Naive thymus-derived CD8-positive, alpha-beta T cell (primary cell): ENCODE data around the gene CAMTA1. TPM values are rescaled to one million over a fixed set of nuclear protein-coding genes. Genes with fewer than 3 reads are reported as not detected.
"Not testable (repeated sequence)": the region's sequence is repeated elsewhere in the genome, so short reads cannot be mapped to it uniquely, and the experiment has no call there.

ENCODE experiments used
- ATAC-seq, 2 donors: fragments of 150-1000 bp; cut with Tn5 transposase in 1 of 2; sonication (Bioruptor Pico), chemical (Tn5 transposase) in 1 of 2; 1 replicate in 1 of 2; 2 replicates in 1 of 2; pipeline ENCODE4 v1.10.0; 2021; ENCODE audit warnings: mild to moderate bottlenecking in 2 of 2, moderate library complexity in 2 of 2
- POLR2A ChIA-PET: fragments of 350-600 bp; sonication (Branson Sonifier 250); formaldehyde crosslinking; loops from one replicate; lab custom pipeline; 2021; ENCODE audit warnings: antibody characterized with exemption; lab: Charles Lee
- DNase-seq, 10 donors: peaks; one replicate each; pipeline versions ENCODE4 v3.0.0 to v3.0.0-alpha.2; 2020 to 2022
- H3K27ac Mint-ChIP-seq, 10 donors: one replicate each; pipeline ENCODE4 v1.8.0; 2020 to 2022; ENCODE audit warnings: mild to moderate bottlenecking in 10 of 10, mixed read lengths in 10 of 10, moderate library complexity in 4 of 10, inconsistent platforms in 1 of 10
- H3K27me3 Mint-ChIP-seq, 5 donors: one replicate each; pipeline ENCODE4 v1.8.0; 2021 to 2022; ENCODE audit warnings: mixed read lengths in 5 of 5
- H3K36me3 Mint-ChIP-seq, 3 donors: one replicate each; pipeline ENCODE4 v1.8.0; 2020 to 2022; ENCODE audit warnings: mixed read lengths in 3 of 3, mild to moderate bottlenecking in 2 of 3, inconsistent platforms in 1 of 3
- H3K4me1 Mint-ChIP-seq, 4 donors: one replicate each; pipeline ENCODE4 v1.8.0; 2021 to 2022; ENCODE audit warnings: mixed read lengths in 4 of 4
- H3K4me3 Mint-ChIP-seq, 10 donors: one replicate each; pipeline ENCODE4 v1.8.0; 2020 to 2022; ENCODE audit warnings: mild to moderate bottlenecking in 10 of 10, mixed read lengths in 10 of 10, moderate library complexity in 6 of 10, inconsistent platforms in 1 of 10
- H3K9me3 Mint-ChIP-seq, 9 donors: one replicate each; pipeline ENCODE4 v1.8.0; 2020 to 2022; ENCODE audit warnings: mixed read lengths in 9 of 9, mild to moderate bottlenecking in 3 of 9, inconsistent platforms in 1 of 9, moderate library complexity in 1 of 9
- polyA plus RNA-seq, 3 donors: library from polyadenylated mRNA; unstranded; fragments of 300-500 nt; fragmentation: Illumina TruSeq; gene quantifications; one replicate each; pipeline ENCODE4 v1.2.3, GENCODE V29; 2021
- total RNA-seq, 8 experiments: library from RNA in 2 of 8; stranded (reverse) in 2 of 8; gene quantifications; one replicate each; pipeline ENCODE4 v1.2.3 and lab custom pipeline; 2021 to 2026

CAMTA1 gene
- total and polyA plus RNA-seq, 5 experiments from 2014 or later: 32.6 to 78.3 (median 47.3) TPM

DNA sequence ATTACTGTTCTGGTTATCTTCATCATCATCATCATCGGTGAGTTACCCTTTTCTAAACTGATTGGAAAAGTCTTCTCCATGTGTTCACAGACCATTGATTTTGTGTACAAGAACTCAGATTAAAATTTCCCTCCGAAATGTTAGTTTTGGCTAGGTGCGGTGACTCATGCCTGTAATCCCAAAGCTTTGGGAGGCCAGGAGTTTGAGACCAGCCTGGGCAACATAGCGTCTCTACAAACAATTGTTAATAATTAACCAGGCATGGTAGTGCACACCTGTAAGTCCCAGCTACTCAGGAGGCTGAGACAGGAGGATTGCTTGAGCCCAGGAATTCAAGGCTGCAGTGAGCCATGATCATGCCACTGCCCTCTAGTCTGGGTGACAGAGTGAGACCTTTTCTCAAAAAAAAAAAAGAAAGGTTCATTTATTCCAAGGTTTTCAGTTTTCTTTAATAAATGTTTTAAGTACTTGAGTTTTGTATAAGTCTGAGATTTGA is 992.9 kb downstream of the CAMTA1 start:
- Mint-ChIP-seq H3K9me3 (no peaks in the 10 kb centered on the region), H3K36me3 (peaks cover 0 to 63% (median 3%) of the 10 kb centered on the region in 3 donors), H3K4me1 (peaks cover 18 to 47% (median 40%) of the 10 kb centered on the region in 4 donors), H3K27ac (no peak overlapping the region), H3K27me3 (no peaks in the 10 kb centered on the region), H3K4me3 (no peak overlapping the region)
- POLR2A ChIA-PET: no interaction called here
- ATAC-seq (no peak), DNase-seq (no peak)

GRCh38 chr1:7780976-7781375 is 995.7 kb downstream of the CAMTA1 start:
- no peak for DNase-seq
- Mint-ChIP-seq H3K9me3 (no peaks in the 10 kb centered on the region), H3K4me3 (peak overlapping the region in 1 of 10 donors; percentile 78), H3K27ac (peak overlapping the region in 4 of 10 donors; percentile 8 to 87 (median 68)), H3K27me3 (no peaks in the 10 kb centered on the region), H3K36me3 (peaks cover 0 to 40% (median 8%) of the 10 kb centered on the region in 3 donors), H3K4me1 (peaks cover 12 to 33% (median 27%) of the 10 kb centered on the region in 4 donors)
- ATAC-seq: no peak
- POLR2A ChIA-PET: no interaction called here

- H3K27ac Mint-ChIP-seq: peak overlapping the region in 9 of 10 donors; percentile 22 to 92 (median 71)
- H3K9me3 Mint-ChIP-seq: no peaks in the 10 kb centered on the region
- ATAC-seq: no peak
- no peak for DNase-seq
- no peaks in the 10 kb centered on the region for H3K27me3 Mint-ChIP-seq
- peaks cover 0 to 36% (median 8%) of the 10 kb centered on the region in 3 donors for H3K36me3 Mint-ChIP-seq
- POLR2A ChIA-PET: interaction anchor here (1.7 kb wide), 1 partner anchor 10 kb away, joined by 7 read pairs; the partner anchor contains the start of gene VAMP3
- peaks cover 12 to 36% (median 27%) of the 10 kb centered on the region in 4 donors for H3K4me1 Mint-ChIP-seq
- peak overlapping the region; percentile 43 to 87 (median 80) for H3K4me3 Mint-ChIP-seq
These were observed 996.2 kb downstream of the CAMTA1 start for GRCh38 chr1:7781501-7781900.

- DNase-seq (peak in 5 of 10 donors; percentile 10 to 35 (median 15)), ATAC-seq (no peak)
- peak overlapping the region; percentile 62 to 87 (median 82) for H3K4me3 Mint-ChIP-seq
- no peaks in the 10 kb centered on the region for H3K9me3 Mint-ChIP-seq
- H3K27me3 Mint-ChIP-seq: no peaks in the 10 kb centered on the region
- H3K27ac Mint-ChIP-seq: peak overlapping the region; percentile 33 to 92 (median 86)
- POLR2A ChIA-PET: interaction anchor here (1.7 kb wide), 1 partner anchor 11 kb away, joined by 7 read pairs; the partner anchor contains the start of gene VAMP3
- peaks cover 0 to 32% (median 6%) of the 10 kb centered on the region in 3 donors for H3K36me3 Mint-ChIP-seq
- H3K4me1 Mint-ChIP-seq: peaks cover 12 to 38% (median 27%) of the 10 kb centered on the region in 4 donors
These were observed 996.8 kb downstream of the CAMTA1 start for GRCh38 chr1:7781923-7782495.

DNA sequence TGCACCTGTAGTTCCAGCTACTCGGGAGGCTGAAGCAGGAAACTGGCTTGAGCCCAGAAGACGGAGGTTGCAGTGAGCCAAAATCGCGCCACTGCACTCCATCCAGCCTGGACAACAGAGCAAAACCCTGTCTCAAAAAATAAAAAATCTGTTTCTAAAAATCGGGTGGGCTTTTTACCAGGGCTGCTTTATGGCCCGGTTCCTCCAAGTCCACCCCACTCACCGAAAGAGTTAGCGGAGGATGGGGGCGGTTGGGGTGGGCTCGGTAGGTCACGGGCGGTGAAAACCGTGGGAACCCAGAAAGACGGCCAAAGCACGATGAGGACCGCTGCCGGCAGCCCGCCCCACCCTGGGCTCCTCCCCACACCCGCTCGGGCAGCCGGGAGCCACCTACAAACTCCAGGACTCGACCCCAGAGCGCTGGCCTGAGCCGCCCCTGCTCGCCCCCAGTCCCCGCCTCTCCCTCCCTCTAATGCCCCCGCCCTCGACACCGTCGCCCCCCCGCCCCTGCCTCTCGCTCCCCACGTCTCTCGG is 998.0 kb downstream of the CAMTA1 start:
- ATAC-seq: peak in 1 of 2 donors; percentile 26
- Mint-ChIP-seq H3K27me3 (no peaks in the 10 kb centered on the region), H3K4me1 (peaks cover 12 to 38% (median 27%) of the 10 kb centered on the region in 4 donors), H3K27ac (peak overlapping the region in 9 of 10 donors; percentile 35 to 92 (median 86)), H3K9me3 (no peaks in the 10 kb centered on the region), H3K36me3 (peaks cover 0 to 22% (median 11%) of the 10 kb centered on the region in 3 donors), H3K4me3 (peak overlapping the region; percentile 49 to 86 (median 80))
- peak in 1 of 10 donors; percentile 25 for DNase-seq
- POLR2A ChIA-PET: interaction anchor here (1.0 to 1.7 kb wide), 3 partner anchors 9 to 12 kb away, joined by 5 to 7 read pairs (median 5); partner anchors contain the start of gene VAMP3

DNA sequence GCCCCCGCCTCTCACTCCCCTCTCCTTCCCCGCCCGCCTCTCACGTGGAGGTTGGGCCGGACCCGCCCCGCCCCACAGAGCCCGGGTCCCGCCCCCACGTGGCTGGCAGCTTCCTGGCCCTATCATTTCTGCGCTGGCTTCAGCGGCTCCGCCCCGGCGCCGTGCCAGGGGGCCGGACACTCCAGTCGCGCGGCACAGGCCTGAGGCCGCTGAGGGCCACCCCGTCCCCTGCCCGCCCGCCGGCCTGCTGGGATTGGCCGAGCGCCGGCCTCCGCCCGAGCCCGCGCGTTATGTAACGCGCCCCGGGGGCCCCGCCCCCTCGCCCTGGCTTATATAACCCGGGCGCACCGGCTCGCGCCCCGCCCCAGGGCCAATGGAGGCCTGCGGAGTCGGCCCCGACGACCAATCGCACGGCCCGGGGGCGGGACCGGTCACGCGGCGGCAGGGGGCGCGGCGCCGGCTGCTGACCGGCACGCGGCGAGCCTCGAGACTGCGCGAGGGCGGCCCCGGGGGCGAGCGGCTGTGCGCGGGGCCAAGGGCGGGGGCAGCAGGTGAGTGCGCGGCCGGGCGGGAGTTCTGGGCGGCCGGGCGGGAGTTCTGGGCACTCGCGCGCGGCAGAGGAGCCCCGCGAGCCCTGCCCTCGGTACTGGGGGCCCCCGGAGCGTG is 998.7 kb downstream of the CAMTA1 start, which contains the start of gene PER3:
Gene PER3 (plus strand): TSS at position 466 of the 666 bp plus-strand sequence. CDS start 587 bp downstream, outside the sequence.
- POLR2A ChIA-PET: interaction anchor here (1.0 to 1.3 kb wide), 3 partner anchors 10 to 12 kb away, joined by 3 to 5 read pairs (median 5); partner anchors contain the start of gene VAMP3
- H3K36me3 Mint-ChIP-seq: peaks cover 0 to 24% (median 17%) of the 10 kb centered on the region in 3 donors
- DNase-seq (peak; percentile 84 to 97 (median 92)), ATAC-seq (peak; percentile 87 to 91)
- H3K4me1 Mint-ChIP-seq: peaks cover 12 to 38% (median 27%) of the 10 kb centered on the region in 4 donors
- H3K27ac Mint-ChIP-seq: peak within 1 kb of the TSS in 9 of 10 donors; percentile 35 to 92 (median 86)
- H3K4me3 Mint-ChIP-seq: peak within 1 kb of the TSS; percentile 66 to 86 (median 80)
- H3K27me3 Mint-ChIP-seq: no peaks in the 10 kb centered on the region
- no peaks in the 10 kb centered on the region for H3K9me3 Mint-ChIP-seq

- no peaks in the 10 kb centered on the region for H3K27me3 Mint-ChIP-seq
- POLR2A ChIA-PET: interaction anchor here (1.3 kb wide), 1 partner anchor 11 kb away, joined by 3 read pairs; no protein-coding TSS in a partner anchor
- peaks cover 0 to 4% (median under 1%) of the 10 kb centered on the region in 9 donors for H3K9me3 Mint-ChIP-seq
- peaks cover 5 to 27% (median 23%) of the 10 kb centered on the region in 3 donors for H3K36me3 Mint-ChIP-seq
- peaks cover 12 to 38% (median 27%) of the 10 kb centered on the region in 4 donors for H3K4me1 Mint-ChIP-seq
- peak overlapping the region in 9 of 10 donors; percentile 59 to 82 (median 65) for H3K4me3 Mint-ChIP-seq
- ATAC-seq (no peak), DNase-seq (peak in 2 of 10 donors; percentile 6)
- peak overlapping the region in 9 of 10 donors; percentile 9 to 86 (median 62) for H3K27ac Mint-ChIP-seq
These were observed 999.3 kb downstream of the CAMTA1 start for GRCh38 chr1:7784492-7785071.

- POLR2A ChIA-PET: interaction anchor here (1.3 kb wide), 1 partner anchor 12 kb away, joined by 3 read pairs; no protein-coding TSS in a partner anchor
- DNase-seq: no peak
- peaks cover 10 to 28% (median 27%) of the 10 kb centered on the region in 3 donors for H3K36me3 Mint-ChIP-seq
- H3K9me3 Mint-ChIP-seq: peaks cover 0 to 10% (median 5%) of the 10 kb centered on the region in 9 donors
- peaks cover 12 to 38% (median 27%) of the 10 kb centered on the region in 4 donors for H3K4me1 Mint-ChIP-seq
- peak overlapping the region in 9 of 10 donors; percentile 7 to 86 (median 62) for H3K27ac Mint-ChIP-seq
- H3K27me3 Mint-ChIP-seq: no peaks in the 10 kb centered on the region
- ATAC-seq: no peak
- H3K4me3 Mint-ChIP-seq: peak overlapping the region in 9 of 10 donors; percentile 56 to 82 (median 65)
These were observed 999.9 kb downstream of the CAMTA1 start for GRCh38 chr1:7785108-7785507.

DNA sequence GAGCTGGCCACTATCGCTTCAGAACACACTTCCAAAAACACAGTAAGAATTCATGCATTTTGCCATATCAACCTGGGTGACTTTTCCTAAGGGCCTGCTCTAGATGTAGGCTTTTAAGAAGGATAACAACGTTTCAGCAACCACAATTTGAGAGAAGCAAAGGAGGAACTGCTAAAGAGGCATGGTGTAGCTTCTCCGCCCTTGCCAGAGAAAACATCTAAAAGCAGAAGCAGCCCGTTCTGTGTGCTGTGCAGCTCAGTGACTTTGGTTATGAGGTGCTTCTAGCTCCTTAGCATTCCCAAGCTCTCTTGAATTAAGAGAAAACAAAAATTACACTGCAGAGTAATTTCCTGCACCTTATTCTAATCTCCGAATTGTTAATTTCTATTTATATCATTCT is 1001.5 kb downstream of the CAMTA1 start:
- Mint-ChIP-seq H3K4me3 (no peak overlapping the region), H3K27ac (peak overlapping the region in 1 of 10 donors; percentile 48), H3K36me3 (peaks cover 26 to 43% (median 36%) of the 10 kb centered on the region in 3 donors), H3K9me3 (peaks cover 0 to 23% (median 16%) of the 10 kb centered on the region in 9 donors), H3K27me3 (no peaks in the 10 kb centered on the region), H3K4me1 (peaks cover 7 to 28% (median 18%) of the 10 kb centered on the region in 4 donors)
- POLR2A ChIA-PET: no interaction called here
- DNase-seq: no peak
- ATAC-seq: no peak

GRCh38 chr1:7789828-7790227 is 1004.6 kb downstream of the CAMTA1 start:
- POLR2A ChIA-PET: no interaction called here
- Mint-ChIP-seq H3K27ac (no peak overlapping the region), H3K4me3 (no peak overlapping the region), H3K27me3 (no peaks in the 10 kb centered on the region), H3K9me3 (peaks cover 0 to 26% (median 18%) of the 10 kb centered on the region in 9 donors), H3K36me3 (peaks cover 27 to 49% (median 39%) of the 10 kb centered on the region in 3 donors), H3K4me1 (peaks cover 0 to 13% (median 4%) of the 10 kb centered on the region in 4 donors)
- no peak for ATAC-seq
- DNase-seq: no peak

DNA sequence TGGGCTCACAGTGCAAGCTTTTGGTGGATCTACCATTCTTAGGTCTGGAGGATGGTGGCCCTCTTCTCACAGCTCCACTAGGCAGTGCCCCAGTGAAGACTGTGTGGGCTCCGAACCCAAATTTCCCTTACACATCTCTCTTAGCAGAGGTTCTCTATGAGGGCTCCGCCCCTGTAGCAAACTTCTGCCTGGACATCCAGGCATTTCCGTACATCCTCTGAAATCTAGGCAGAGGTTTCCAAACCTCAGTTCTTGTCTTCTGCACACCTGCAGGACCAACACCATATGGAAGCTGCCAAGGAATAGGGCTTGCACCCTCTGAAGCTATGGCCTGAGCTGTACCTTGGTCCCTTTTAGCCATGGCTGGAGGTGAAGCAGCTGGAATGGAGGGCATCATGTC is 1005.8 kb downstream of the CAMTA1 start:
- DNase-seq, H3K27me3 Mint-ChIP-seq, H3K27ac Mint-ChIP-seq, H3K4me3 Mint-ChIP-seq, POLR2A ChIA-PET, ATAC-seq, H3K4me1 Mint-ChIP-seq: not testable (repeated sequence)
- Mint-ChIP-seq H3K9me3 (peaks cover 0 to 26% (median 18%) of the 10 kb centered on the region in 9 donors), H3K36me3 (peaks cover 27 to 43% (median 38%) of the 10 kb centered on the region in 3 donors)
